CD4-positive, alpha-beta T cell treated with Interleukin-21 for 1 hour (primary cell): ENCODE measurements around the gene KATNIP.

Source experiments
- DNase-seq: peaks from one replicate; pipeline ENCODE4 v3.0.0-alpha.2; 2020

The KATNIP gene

DNA sequence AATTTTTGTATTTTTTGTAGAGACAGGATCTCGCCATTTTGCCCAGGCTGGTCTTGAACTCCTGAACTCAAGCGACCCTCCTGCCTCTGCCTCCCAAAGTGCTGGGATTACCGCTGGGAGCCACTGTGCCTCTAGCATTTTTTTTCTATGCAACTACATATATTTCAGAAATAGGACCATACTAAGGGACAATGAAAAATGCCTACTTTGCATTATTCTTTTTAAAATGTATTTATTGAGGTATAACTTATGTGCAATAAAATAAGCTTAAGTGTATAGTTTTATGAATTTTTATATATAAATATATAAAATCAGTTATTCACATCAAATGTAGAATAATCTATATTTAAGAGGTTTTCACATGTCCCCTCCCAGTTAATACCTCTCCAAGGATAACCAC lies 38.1 kb downstream of the KATNIP start:
- no peak for DNase-seq

DNA sequence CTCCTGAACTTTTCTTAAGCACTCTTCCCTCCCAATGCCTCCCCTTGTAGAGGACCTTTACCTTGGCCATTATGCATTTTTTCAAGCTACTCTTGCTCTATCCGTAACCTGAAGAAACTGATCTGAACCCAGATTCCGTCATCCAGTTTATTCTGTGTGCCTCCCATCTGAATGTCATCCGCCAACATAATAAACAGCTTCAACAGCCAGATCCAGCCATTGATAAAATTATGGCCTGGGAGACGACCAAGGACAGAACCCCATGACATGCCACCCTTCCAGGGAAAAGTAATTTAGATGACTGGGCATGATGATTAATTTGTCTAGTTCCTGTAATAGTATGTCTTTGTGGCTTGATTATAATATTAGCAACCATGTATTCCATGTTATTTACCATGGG lies 41.9 kb downstream of the KATNIP start:
- no peak for DNase-seq

DNA sequence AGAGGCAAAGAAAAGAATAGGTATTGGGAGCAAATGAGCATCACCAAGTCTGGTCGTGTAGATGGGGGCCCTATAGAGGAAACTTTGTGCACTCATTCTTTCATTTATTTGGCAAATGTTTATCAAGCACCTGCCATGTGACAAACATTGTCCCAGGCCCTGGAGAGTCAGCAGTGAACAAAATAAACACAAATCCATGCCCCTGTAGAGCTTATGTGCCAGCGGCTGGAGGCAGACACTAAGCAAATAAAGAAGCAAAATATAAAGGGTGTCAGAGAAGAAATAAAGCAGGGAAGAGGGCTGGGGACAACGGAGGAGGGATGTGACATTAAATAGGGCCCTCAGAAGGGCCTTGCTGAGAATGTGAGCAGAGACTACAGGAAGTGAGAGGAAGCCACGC lies 45.5 kb downstream of the KATNIP start:
- no peak for DNase-seq

DNA sequence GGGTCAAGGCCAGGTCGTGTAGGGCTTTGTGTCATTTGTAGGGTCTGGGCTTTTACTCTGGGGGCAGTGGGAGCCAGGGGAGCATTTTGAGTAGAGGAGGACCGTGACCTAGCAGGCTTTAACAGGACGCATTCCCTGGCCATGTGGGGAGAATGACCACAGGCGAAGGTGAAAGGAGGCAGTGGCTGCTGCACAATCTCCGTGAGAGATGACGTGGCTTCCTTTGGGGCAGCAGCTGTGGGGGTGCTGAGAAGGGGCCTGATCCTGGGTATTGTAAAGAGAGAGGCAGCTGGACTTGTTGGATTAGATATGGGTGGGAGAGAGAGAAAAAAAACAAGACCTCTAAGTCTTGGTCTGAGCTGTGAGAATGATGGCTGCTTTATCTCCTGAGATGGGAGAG lies 46.0 kb downstream of the KATNIP start:
- DNase-seq: no peak

DNA sequence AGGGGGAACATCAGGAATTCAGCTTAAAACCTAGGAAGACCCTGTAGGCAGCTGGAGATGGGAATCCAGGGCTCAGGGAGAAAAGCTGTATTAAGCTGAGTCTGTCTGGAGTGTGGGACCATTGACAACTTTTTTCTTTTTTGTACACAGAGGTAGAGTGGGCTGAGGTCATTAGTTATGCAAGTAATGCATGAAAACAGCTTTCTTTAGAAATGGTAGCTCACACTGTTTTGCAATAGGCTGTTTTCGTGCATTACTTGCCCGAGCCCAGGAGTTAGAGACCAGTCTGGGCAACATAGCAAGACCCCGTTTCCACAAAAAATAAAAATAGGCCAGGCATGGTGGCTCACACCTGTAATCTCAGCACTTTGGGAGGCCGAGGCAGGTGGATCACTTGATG lies 46.5 kb downstream of the KATNIP start:
- DNase-seq: no peak

DNA sequence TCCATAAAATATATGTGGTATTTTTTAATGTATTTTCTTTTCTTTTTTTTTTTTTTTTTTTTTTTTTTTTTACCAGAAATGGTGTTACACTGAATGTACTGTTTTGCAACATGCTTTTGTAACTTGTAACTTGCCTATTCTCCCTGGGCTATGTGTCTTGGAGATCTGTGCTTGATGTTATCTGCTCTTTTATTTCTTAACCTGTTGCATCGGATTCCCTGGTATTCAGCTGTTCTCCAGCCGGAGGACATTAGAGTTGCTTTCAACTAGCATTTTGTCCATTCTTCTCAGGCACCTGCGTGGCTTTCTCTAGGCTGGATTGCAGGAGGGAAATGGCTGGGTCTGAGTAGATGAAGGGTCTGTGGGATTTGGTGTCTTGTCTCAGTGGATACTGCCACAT lies 47.4 kb downstream of the KATNIP start:
- no peak for DNase-seq

DNA sequence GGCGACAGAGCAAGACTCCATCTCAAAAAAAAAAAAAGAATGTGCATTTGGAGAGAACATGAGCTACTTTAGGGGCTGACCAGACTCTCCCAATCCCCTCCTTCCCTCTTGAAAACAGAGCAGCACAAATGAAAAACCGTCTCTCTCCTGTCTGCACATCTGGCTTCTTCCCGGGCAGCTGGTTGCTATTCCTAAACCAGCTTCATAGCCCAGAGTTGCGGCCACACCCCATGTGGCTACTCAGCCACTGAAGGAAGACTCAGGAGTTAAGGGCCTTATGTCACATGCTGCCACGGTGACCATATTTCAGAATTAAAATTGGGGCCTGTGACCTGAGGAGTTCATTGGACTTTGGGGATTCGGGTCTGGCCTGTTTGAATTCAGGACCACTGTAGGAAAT lies 48.3 kb downstream of the KATNIP start:
- no peak for DNase-seq

DNA sequence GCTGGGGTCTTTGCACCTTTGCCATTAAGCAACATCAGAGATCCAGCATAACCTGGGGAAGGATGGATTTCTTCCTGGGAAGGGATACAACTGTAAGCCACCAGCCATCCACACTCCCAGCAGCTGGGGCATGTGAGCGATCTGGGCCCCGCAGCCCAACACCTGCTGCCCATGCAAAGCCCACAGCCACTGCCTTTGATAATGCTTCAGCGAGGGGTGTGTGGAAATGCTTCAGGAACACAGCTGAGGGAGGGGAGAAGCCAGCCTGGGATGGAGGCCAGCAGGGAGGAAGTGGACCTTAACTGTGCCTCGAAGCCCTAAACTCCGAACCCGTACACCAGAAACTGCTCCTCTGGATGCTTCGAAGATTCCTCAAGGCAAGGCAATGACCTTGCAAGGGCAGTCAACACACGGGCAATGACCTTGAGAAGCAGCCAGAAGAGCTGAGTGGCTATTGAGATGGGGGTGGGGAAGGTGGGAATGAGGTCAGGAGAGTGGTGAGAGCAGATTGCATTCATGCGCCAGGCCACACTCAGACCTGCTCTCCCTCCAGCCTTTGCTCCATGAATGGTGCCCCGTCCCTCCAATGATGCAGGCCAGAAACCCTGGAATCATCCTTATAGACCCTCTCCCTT lies 49.1 kb downstream of the KATNIP start:
- DNase-seq: no peak

DNA sequence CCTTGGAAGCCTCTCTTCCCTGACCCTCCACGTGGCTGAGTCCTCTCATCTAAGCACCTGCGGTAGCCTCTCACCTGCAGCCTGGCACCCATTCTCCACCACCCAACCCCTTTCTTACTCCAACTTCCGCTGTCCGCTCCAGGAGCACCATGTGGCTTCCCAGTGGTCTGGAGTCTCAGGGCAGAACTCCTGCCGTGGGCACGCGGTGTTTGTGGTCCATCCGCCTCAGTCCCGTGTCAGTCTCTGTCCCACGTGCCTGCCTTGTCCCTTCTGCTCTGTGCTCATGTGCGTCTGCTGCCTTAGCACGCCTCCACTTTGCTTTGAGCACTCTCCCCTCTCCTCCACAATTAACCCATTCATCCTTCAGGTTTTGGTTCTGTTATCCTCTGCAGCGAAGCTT lies 49.7 kb downstream of the KATNIP start:
- DNase-seq: no peak
